ENCODE measurements around the gene MYL10. TPM values are rescaled to one million over a fixed set of nuclear protein-coding genes. Genes with fewer than 3 reads are reported as not detected.
"Not testable (repeated sequence)": the region's sequence is repeated elsewhere in the genome, so short reads cannot be mapped to it uniquely, and the experiment has no call there.

Gene MYL10
- total RNA-seq, 2 experiments from 2014 or later: not detected

- CTCF ChIA-PET; H3K27ac Mint-ChIP-seq; H3K36me3 Mint-ChIP-seq (ENCODE audit: low read depth); ATAC-seq; H3K4me3 Mint-ChIP-seq; POLR2A ChIA-PET; intact Hi-C loops (cut with DNase I, micrococcal nuclease); DNase-seq; H3K9me3 Mint-ChIP-seq (ENCODE audit: low read depth); H3K4me1 Mint-ChIP-seq: not testable (repeated sequence)
- peaks cover 14% of the 10 kb centered on the region for H3K27me3 Mint-ChIP-seq
Measured at GRCh38 chr7:101647876-101648275, 18.8 kb upstream of the MYL10 start.

- no peak overlapping the region for H3K27ac Mint-ChIP-seq
- ATAC-seq: no peak
- no peak for DNase-seq
- no peaks in the 10 kb centered on the region for H3K36me3 Mint-ChIP-seq (ENCODE audit: low read depth)
- H3K4me1 Mint-ChIP-seq: no peaks in the 10 kb centered on the region
- POLR2A ChIA-PET: no interaction called here
- intact Hi-C loops (cut with DNase I, micrococcal nuclease): no loop called here
- H3K4me3 Mint-ChIP-seq: no peak overlapping the region
- CTCF ChIA-PET: no interaction called here
- no peaks in the 10 kb centered on the region for H3K9me3 Mint-ChIP-seq (ENCODE audit: low read depth)
- peaks cover 9% of the 10 kb centered on the region for H3K27me3 Mint-ChIP-seq
Measured at GRCh38 chr7:101645951-101646350, 16.9 kb upstream of the MYL10 start.

- Mint-ChIP-seq H3K27me3 (peaks cover 2% of the 10 kb centered on the region), H3K36me3 (ENCODE audit: low read depth) (no peaks in the 10 kb centered on the region), H3K27ac (no peak overlapping the region), H3K4me3 (no peak overlapping the region), H3K9me3 (ENCODE audit: low read depth) (no peaks in the 10 kb centered on the region), H3K4me1 (no peaks in the 10 kb centered on the region)
- no peak for ATAC-seq
- intact Hi-C loops (cut with DNase I, micrococcal nuclease): no loop called here
- DNase-seq: no peak
- CTCF ChIA-PET: no interaction called here
- POLR2A ChIA-PET: no interaction called here
Measured at GRCh38 chr7:101644879-101645278, 15.8 kb upstream of the MYL10 start.

GRCh38 chr7:101639127-101639526 is 10.0 kb upstream of the MYL10 start:
- H3K4me1 Mint-ChIP-seq; POLR2A ChIA-PET; H3K36me3 Mint-ChIP-seq (ENCODE audit: low read depth); ATAC-seq; H3K4me3 Mint-ChIP-seq; H3K9me3 Mint-ChIP-seq (ENCODE audit: low read depth); DNase-seq; intact Hi-C loops (cut with DNase I, micrococcal nuclease); H3K27me3 Mint-ChIP-seq; H3K27ac Mint-ChIP-seq: not testable (repeated sequence)
- CTCF ChIA-PET: interaction anchor here (0.6 kb wide), 1 partner anchor 29 kb away, joined by 3 read pairs; no protein-coding TSS in a partner anchor

- Mint-ChIP-seq H3K4me1 (no peaks in the 10 kb centered on the region), H3K27ac (no peak overlapping the region), H3K4me3 (no peak overlapping the region), H3K36me3 (ENCODE audit: low read depth) (no peaks in the 10 kb centered on the region), H3K9me3 (ENCODE audit: low read depth) (peaks cover 7% of the 10 kb centered on the region), H3K27me3 (no peaks in the 10 kb centered on the region)
- ChIA-PET CTCF (interaction anchor here (0.6 kb wide), 1 partner anchor 220 kb away, joined by 3 read pairs; no protein-coding TSS in a partner anchor), POLR2A (no interaction called here)
- intact Hi-C loops (cut with DNase I, micrococcal nuclease): no loop called here
- DNase-seq (no peak), ATAC-seq (no peak)
Measured at GRCh38 chr7:101636822-101637623, 7.9 kb upstream of the MYL10 start.

GRCh38 chr7:101635484-101635883 is 6.4 kb upstream of the MYL10 start:
- no peaks in the 10 kb centered on the region for H3K4me1 Mint-ChIP-seq
- ChIA-PET POLR2A (no interaction called here), CTCF (no interaction called here)
- DNase-seq: no peak
- H3K4me3 Mint-ChIP-seq: no peak overlapping the region
- H3K9me3 Mint-ChIP-seq (ENCODE audit: low read depth): peaks cover 7% of the 10 kb centered on the region
- H3K27ac Mint-ChIP-seq: no peak overlapping the region
- no peak for ATAC-seq
- no peaks in the 10 kb centered on the region for H3K27me3 Mint-ChIP-seq
- intact Hi-C loops (cut with DNase I, micrococcal nuclease): no loop called here
- no peaks in the 10 kb centered on the region for H3K36me3 Mint-ChIP-seq (ENCODE audit: low read depth)

- peaks cover 7% of the 10 kb centered on the region for H3K9me3 Mint-ChIP-seq (ENCODE audit: low read depth)
- DNase-seq (no peak), ATAC-seq (no peak)
- ChIA-PET CTCF (interaction anchor here (0.9 kb wide), 1 partner anchor 14 kb away, joined by 3 read pairs; no protein-coding TSS in a partner anchor), POLR2A (no interaction called here)
- no peaks in the 10 kb centered on the region for H3K36me3 Mint-ChIP-seq (ENCODE audit: low read depth)
- H3K4me1 Mint-ChIP-seq: no peaks in the 10 kb centered on the region
- intact Hi-C loops (cut with DNase I, micrococcal nuclease): no loop called here
- H3K4me3 Mint-ChIP-seq: no peak overlapping the region
- no peaks in the 10 kb centered on the region for H3K27me3 Mint-ChIP-seq
- no peak overlapping the region for H3K27ac Mint-ChIP-seq
Measured at GRCh38 chr7:101634196-101634717, 5.2 kb upstream of the MYL10 start.

GRCh38 chr7:101633511-101633910 is 4.4 kb upstream of the MYL10 start:
- POLR2A ChIA-PET: no interaction called here
- intact Hi-C loops (cut with DNase I, micrococcal nuclease): no loop called here
- DNase-seq (no peak), ATAC-seq (no peak)
- Mint-ChIP-seq H3K27ac (no peak overlapping the region), H3K27me3 (peaks cover 2% of the 10 kb centered on the region), H3K4me3 (no peak overlapping the region), H3K9me3 (ENCODE audit: low read depth) (peaks cover 7% of the 10 kb centered on the region), H3K4me1 (no peaks in the 10 kb centered on the region), H3K36me3 (ENCODE audit: low read depth) (no peaks in the 10 kb centered on the region)
- CTCF ChIA-PET: no interaction called here

- Mint-ChIP-seq H3K27me3 (peaks cover 2% of the 10 kb centered on the region), H3K4me1 (no peaks in the 10 kb centered on the region), H3K4me3 (no peak overlapping the region), H3K27ac (no peak overlapping the region), H3K9me3 (ENCODE audit: low read depth) (peaks cover 7% of the 10 kb centered on the region), H3K36me3 (ENCODE audit: low read depth) (no peaks in the 10 kb centered on the region)
- CTCF ChIA-PET: no interaction called here
- ATAC-seq: no peak
- intact Hi-C loops (cut with DNase I, micrococcal nuclease): no loop called here
- POLR2A ChIA-PET: no interaction called here
- peak; percentile 35 for DNase-seq
Measured at GRCh38 chr7:101632641-101633040, 3.5 kb upstream of the MYL10 start.

- intact Hi-C loops (cut with DNase I, micrococcal nuclease): no loop called here
- H3K4me3 Mint-ChIP-seq: no peak overlapping the region
- H3K4me1 Mint-ChIP-seq: no peaks in the 10 kb centered on the region
- no peak overlapping the region for H3K27ac Mint-ChIP-seq
- peaks cover 7% of the 10 kb centered on the region for H3K9me3 Mint-ChIP-seq (ENCODE audit: low read depth)
- ATAC-seq (no peak), DNase-seq (no peak)
- peaks cover 3% of the 10 kb centered on the region for H3K27me3 Mint-ChIP-seq
- CTCF ChIA-PET: interaction anchor here (0.7 kb wide), 1 partner anchor 397 kb away, joined by 4 read pairs; no protein-coding TSS in a partner anchor
- no peaks in the 10 kb centered on the region for H3K36me3 Mint-ChIP-seq (ENCODE audit: low read depth)
- POLR2A ChIA-PET: interaction anchor here (0.6 kb wide), 1 partner anchor 26 kb away, joined by 3 read pairs; no protein-coding TSS in a partner anchor
Measured at GRCh38 chr7:101631224-101631714, 2.2 kb upstream of the MYL10 start.

GRCh38 chr7:101630591-101630990 is 1.5 kb upstream of the MYL10 start:
- ChIA-PET POLR2A (no interaction called here), CTCF (interaction anchor here (0.7 kb wide), 1 partner anchor 397 kb away, joined by 4 read pairs; no protein-coding TSS in a partner anchor)
- Mint-ChIP-seq H3K9me3 (ENCODE audit: low read depth) (peaks cover 7% of the 10 kb centered on the region), H3K4me1 (no peaks in the 10 kb centered on the region), H3K36me3 (ENCODE audit: low read depth) (no peaks in the 10 kb centered on the region), H3K4me3 (no peak overlapping the region), H3K27ac (no peak overlapping the region), H3K27me3 (peaks cover 3% of the 10 kb centered on the region)
- intact Hi-C loops (cut with DNase I, micrococcal nuclease): no loop called here
- ATAC-seq (no peak), DNase-seq (no peak)

- ChIA-PET POLR2A (no interaction called here), CTCF (no interaction called here)
- intact Hi-C loops (cut with DNase I, micrococcal nuclease): no loop called here
- peaks cover 7% of the 10 kb centered on the region for H3K9me3 Mint-ChIP-seq (ENCODE audit: low read depth)
- no peak for DNase-seq
- H3K27me3 Mint-ChIP-seq: peaks cover 11% of the 10 kb centered on the region
- no peak overlapping the region for H3K4me3 Mint-ChIP-seq
- no peak for ATAC-seq
- no peaks in the 10 kb centered on the region for H3K36me3 Mint-ChIP-seq (ENCODE audit: low read depth)
- no peaks in the 10 kb centered on the region for H3K4me1 Mint-ChIP-seq
- H3K27ac Mint-ChIP-seq: no peak overlapping the region
Measured at GRCh38 chr7:101628522-101628921, 574 bp downstream of the MYL10 start.

Measured in activated CD4-positive, alpha-beta T cell treated with anti-CD3 and anti-CD28 coated beads for 36 hours (primary cell).